GM12872 (cell line): ENCODE results near the gene TLK1.

Experiments
- TF ChIP-seq, protein P1 (sequence below): IDR thresholded peaks from 3 replicates; pipeline ENCODE4 v1.5.1; 2011; ENCODE audit warnings: low read depth, mild to moderate bottlenecking, low read length, moderate library complexity; ENCODE audit not compliant: insufficient read depth

The TLK1 gene

GRCh38 chr2:170968205-170969003, 192.3 kb downstream of the TLK1 start:
- TF ChIP-seq, protein P1, sequence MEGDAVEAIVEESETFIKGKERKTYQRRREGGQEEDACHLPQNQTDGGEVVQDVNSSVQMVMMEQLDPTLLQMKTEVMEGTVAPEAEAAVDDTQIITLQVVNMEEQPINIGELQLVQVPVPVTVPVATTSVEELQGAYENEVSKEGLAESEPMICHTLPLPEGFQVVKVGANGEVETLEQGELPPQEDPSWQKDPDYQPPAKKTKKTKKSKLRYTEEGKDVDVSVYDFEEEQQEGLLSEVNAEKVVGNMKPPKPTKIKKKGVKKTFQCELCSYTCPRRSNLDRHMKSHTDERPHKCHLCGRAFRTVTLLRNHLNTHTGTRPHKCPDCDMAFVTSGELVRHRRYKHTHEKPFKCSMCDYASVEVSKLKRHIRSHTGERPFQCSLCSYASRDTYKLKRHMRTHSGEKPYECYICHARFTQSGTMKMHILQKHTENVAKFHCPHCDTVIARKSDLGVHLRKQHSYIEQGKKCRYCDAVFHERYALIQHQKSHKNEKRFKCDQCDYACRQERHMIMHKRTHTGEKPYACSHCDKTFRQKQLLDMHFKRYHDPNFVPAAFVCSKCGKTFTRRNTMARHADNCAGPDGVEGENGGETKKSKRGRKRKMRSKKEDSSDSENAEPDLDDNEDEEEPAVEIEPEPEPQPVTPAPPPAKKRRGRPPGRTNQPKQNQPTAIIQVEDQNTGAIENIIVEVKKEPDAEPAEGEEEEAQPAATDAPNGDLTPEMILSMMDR: no peak

- TF ChIP-seq, protein P1: no peak
Observed at GRCh38 chr2:170967553-170967952, 193.1 kb downstream of the TLK1 start.

DNA sequence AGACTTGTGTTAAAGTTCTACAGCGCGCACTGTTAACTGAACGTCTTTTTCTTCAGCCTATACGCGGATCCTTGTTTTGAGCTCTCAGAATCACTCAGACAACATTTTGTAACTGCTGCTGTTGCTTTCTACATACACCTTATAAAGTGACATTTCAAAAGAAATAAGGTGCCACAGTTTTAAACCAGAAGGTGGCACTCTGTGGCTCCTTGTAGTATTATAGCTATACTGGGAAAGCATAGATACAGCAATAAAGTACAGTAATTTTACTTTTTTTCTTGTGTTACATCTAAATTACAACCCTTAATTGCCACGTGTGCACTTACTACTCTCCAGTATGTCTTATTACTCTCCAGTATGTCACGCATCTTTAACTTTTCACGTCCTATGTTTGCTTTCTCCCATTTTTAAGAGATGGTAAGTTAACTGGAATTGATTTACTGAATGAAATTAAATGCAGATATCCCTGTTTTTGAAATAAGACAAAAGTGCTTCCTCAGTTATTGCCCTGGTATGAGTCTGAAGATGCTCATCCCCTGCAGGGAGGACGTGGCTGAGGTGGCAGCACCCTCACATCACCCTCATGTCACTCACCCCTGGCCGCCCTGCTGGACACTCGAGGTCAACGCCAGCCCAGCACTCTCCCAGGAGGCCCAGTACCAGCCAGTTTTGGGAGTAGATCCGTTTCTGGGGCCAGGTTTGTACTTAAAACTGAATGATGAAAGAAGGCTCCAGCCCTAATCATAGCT, 193.9 kb downstream of the TLK1 start:
- TF ChIP-seq, protein P1: peak; percentile 28; the same call in 2 of the 3 replicates

DNA sequence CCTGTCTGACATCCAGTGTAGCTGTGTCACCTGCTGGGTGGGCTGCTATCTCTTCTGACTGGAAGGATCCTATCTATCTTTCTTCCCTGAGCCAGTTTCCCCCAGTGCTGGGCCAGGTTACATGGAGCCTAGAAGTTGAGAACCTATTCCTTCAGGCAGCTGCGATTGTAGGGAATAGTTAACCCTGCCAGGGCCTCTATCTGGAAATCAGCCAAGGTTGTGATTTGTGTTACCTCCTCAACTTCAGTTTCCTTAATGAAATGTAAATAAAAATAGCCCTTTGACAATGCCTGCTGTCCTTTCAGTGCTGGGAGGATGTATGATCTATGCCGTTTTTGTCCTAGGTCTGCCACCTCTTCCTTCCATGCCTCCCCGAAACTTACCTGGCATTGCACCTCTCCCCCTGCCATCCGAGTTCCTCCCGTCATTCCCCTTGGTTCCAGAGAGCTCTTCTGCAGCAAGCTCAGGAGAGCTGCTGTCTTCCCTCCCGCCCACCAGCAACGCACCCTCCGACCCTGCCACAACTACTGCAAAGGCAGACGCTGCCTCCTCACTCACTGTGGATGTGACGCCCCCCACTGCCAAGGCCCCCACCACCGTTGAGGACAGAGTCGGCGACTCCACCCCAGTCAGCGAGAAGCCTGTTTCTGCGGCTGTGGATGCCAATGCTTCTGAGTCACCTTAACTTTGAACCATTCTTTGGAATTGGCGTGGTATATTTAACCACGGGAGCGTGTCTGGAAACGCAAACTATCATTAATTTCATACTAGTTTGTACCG, 195.1 kb downstream of the TLK1 start:
- TF ChIP-seq, protein P1: no peak

DNA sequence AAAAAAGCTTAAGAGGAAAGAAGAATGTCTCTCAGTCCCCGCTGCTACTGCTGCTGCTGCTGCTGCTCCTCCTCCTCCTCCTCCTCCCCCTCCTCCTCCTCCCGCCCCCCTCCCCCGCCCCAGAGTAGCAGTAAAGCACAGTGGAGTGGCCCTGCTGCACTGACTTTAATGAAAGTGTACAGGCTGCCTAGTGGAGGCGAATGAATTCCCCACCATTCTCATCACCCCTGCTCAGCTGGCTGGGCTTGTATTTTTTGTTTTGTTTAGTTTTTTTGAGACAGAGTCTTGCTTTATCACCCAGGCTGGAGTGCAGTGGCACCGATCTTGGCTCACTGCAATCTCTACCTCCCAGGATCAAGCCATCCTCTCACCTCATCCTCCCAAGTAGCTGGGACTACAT, 197.3 kb downstream of the TLK1 start:
- TF ChIP-seq, protein P1: no peak

GRCh38 chr2:170953941-170954340, 206.8 kb downstream of the TLK1 start:
- TF ChIP-seq, protein P1: no peak

DNA sequence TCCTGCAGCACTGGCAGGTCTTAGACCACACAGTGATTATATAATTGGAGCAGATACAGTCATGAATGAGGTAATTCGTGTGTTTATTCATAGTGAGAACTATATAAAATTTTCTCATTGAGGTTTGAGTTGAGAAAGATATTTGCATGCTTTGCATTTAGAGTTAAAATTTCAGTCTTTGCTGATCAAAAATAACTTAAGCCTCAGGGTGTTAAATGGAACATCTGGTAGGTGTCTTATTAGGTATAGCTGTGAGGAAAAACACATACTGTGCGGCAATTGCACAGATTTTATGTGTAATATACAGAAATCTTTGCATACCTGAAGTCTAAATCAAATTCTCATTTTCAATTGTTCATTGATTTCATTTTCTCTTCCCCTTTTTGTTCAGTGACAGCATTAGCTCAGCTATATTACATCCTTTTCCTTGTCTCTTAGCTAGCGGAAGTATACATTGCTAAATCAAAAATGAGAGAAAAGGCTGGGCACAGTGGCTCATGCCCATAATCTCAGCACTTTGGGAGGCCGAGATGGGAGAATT, 210.4 kb downstream of the TLK1 start:
- TF ChIP-seq, protein P1: no peak
